Measurements from ENCODE around the gene MPP3. TPM values are rescaled to one million over a fixed set of nuclear protein-coding genes. Genes with fewer than 3 reads are reported as not detected.

MPP3 gene
- total RNA-seq, 1 experiment from 2014 or later = 11.3 TPM

DNA sequence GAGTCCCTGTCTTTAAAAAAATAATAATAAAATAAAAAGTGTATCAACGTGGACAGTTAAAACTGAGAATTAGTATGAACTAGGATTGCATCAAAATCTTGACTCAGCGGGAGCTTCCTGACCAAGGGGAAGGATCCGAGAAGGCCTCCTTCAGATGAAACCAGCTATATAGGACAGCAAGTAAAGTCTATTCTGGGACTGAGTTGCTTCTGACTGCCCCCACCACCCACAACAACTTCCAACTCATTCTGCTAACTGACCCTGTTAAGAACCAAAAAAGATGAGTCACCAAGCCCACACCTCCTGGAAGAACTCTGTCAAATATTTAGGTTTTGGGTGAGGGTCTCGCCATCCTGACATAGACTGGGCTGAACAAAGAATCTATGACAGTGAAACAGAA is 24.9 kb downstream of the MPP3 start:
- Mint-ChIP-seq H3K36me3 (peaks cover 10% of the 10 kb centered on the region), H3K4me3 (no peak overlapping the region), H3K27ac (no peak overlapping the region), H3K4me1 (peaks cover 37% of the 10 kb centered on the region), H3K9me3 (peaks cover 4% of the 10 kb centered on the region; the same call in 1 of the 2 replicates), H3K27me3 (ENCODE audit: low read depth) (no peaks in the 10 kb centered on the region)
- no peak for DNase-seq (ENCODE audit: low spot score)
- no peak for ATAC-seq
- TF ChIP-seq, protein P1, sequence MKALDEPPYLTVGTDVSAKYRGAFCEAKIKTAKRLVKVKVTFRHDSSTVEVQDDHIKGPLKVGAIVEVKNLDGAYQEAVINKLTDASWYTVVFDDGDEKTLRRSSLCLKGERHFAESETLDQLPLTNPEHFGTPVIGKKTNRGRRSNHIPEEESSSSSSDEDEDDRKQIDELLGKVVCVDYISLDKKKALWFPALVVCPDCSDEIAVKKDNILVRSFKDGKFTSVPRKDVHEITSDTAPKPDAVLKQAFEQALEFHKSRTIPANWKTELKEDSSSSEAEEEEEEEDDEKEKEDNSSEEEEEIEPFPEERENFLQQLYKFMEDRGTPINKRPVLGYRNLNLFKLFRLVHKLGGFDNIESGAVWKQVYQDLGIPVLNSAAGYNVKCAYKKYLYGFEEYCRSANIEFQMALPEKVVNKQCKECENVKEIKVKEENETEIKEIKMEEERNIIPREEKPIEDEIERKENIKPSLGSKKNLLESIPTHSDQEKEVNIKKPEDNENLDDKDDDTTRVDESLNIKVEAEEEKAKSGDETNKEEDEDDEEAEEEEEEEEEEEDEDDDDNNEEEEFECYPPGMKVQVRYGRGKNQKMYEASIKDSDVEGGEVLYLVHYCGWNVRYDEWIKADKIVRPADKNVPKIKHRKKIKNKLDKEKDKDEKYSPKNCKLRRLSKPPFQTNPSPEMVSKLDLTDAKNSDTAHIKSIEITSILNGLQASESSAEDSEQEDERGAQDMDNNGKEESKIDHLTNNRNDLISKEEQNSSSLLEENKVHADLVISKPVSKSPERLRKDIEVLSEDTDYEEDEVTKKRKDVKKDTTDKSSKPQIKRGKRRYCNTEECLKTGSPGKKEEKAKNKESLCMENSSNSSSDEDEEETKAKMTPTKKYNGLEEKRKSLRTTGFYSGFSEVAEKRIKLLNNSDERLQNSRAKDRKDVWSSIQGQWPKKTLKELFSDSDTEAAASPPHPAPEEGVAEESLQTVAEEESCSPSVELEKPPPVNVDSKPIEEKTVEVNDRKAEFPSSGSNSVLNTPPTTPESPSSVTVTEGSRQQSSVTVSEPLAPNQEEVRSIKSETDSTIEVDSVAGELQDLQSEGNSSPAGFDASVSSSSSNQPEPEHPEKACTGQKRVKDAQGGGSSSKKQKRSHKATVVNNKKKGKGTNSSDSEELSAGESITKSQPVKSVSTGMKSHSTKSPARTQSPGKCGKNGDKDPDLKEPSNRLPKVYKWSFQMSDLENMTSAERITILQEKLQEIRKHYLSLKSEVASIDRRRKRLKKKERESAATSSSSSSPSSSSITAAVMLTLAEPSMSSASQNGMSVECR (CRISPR knock-in tag; IDR thresholded peaks at IDR 0.05; ENCODE audit: borderline replicate concordance) = no peak
- TF ChIP-seq ZNF121 (CRISPR knock-in tag; IDR thresholded peaks at IDR 0.05) (no peak), OVOL2 (CRISPR knock-in tag; IDR thresholded peaks at IDR 0.05; ENCODE audit: borderline replicate concordance) (no peak), SMAD3 (CRISPR knock-in tag; IDR thresholded peaks at IDR 0.05; ENCODE audit: borderline replicate concordance) (no peak), RELA (CRISPR knock-in tag; IDR thresholded peaks at IDR 0.05; ENCODE audit: borderline replicate concordance) (no peak), ETV6 (CRISPR knock-in tag; IDR thresholded peaks at IDR 0.05) (no peak), ZNF425 (CRISPR knock-in tag; conservative IDR thresholded peaks at IDR 0.05) (no peak), ERG (CRISPR knock-in tag; IDR thresholded peaks at IDR 0.05) (no peak), ZNF423 (CRISPR knock-in tag; IDR thresholded peaks at IDR 0.05) (no peak), MYBL2 (CRISPR knock-in tag; IDR thresholded peaks at IDR 0.05) (no peak), GABPB1 (CRISPR knock-in tag; IDR thresholded peaks at IDR 0.05) (no peak), NR1H2 (CRISPR knock-in tag; IDR thresholded peaks at IDR 0.05) (no peak)
- TF ChIP-seq, protein P2, sequence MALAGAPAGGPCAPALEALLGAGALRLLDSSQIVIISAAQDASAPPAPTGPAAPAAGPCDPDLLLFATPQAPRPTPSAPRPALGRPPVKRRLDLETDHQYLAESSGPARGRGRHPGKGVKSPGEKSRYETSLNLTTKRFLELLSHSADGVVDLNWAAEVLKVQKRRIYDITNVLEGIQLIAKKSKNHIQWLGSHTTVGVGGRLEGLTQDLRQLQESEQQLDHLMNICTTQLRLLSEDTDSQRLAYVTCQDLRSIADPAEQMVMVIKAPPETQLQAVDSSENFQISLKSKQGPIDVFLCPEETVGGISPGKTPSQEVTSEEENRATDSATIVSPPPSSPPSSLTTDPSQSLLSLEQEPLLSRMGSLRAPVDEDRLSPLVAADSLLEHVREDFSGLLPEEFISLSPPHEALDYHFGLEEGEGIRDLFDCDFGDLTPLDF (CRISPR knock-in tag; IDR thresholded peaks at IDR 0.05) = no peak
- TF ChIP-seq, protein P3, sequence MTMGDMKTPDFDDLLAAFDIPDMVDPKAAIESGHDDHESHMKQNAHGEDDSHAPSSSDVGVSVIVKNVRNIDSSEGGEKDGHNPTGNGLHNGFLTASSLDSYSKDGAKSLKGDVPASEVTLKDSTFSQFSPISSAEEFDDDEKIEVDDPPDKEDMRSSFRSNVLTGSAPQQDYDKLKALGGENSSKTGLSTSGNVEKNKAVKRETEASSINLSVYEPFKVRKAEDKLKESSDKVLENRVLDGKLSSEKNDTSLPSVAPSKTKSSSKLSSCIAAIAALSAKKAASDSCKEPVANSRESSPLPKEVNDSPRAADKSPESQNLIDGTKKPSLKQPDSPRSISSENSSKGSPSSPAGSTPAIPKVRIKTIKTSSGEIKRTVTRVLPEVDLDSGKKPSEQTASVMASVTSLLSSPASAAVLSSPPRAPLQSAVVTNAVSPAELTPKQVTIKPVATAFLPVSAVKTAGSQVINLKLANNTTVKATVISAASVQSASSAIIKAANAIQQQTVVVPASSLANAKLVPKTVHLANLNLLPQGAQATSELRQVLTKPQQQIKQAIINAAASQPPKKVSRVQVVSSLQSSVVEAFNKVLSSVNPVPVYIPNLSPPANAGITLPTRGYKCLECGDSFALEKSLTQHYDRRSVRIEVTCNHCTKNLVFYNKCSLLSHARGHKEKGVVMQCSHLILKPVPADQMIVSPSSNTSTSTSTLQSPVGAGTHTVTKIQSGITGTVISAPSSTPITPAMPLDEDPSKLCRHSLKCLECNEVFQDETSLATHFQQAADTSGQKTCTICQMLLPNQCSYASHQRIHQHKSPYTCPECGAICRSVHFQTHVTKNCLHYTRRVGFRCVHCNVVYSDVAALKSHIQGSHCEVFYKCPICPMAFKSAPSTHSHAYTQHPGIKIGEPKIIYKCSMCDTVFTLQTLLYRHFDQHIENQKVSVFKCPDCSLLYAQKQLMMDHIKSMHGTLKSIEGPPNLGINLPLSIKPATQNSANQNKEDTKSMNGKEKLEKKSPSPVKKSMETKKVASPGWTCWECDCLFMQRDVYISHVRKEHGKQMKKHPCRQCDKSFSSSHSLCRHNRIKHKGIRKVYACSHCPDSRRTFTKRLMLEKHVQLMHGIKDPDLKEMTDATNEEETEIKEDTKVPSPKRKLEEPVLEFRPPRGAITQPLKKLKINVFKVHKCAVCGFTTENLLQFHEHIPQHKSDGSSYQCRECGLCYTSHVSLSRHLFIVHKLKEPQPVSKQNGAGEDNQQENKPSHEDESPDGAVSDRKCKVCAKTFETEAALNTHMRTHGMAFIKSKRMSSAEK (CRISPR knock-in tag; IDR thresholded peaks at IDR 0.05; ENCODE audit: borderline replicate concordance) = no peak
- ChIA-PET CTCF (interaction anchor here (1.4 kb wide), 1 partner anchor 38 kb away, joined by 5 read pairs; no protein-coding TSS in a partner anchor), POLR2A (no interaction called here)
